ENCODE results near the gene MAPK10.
A peak's percentile ranks its signal among the peaks of the same experiment; 100 is the strongest.
"Not testable (repeated sequence)": the region's sequence is repeated elsewhere in the genome, so short reads cannot be mapped to it uniquely, and the experiment has no call there.

Gene MAPK10

DNA sequence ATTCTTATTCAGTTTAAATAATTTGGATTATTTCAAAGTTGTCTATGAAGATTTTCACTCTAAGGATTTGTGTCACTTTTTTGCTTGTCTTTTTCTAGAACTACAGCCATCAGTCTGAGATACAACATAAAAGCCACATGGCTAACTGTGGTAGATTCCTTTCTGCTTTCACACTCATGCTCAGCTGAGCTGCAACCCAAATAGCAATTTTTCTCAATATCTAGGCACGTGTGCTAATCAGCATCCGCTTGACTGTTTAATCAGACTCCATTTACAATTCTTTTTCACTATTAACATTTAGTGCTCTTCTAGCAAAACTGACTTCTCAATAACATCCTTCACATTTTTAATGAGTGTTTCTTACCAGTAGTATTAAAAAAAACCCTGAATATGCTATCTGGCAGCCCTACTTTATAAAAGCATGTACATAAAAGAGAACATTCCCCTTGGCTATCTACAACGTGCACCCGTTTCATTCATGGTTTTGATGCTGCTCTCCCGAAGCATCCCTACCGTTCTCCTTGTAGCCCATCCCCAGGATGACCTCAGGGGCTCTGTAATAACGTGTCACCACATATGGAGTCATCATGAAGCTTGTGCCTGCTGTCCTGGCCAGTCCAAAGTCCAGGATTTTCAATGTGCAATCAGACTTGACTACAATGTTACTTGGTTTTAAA lies 259.2 kb downstream of the MAPK10 start:
- no peak for DNase-seq

GRCh38 chr4:86099348-86099747 lies 260.5 kb downstream of the MAPK10 start:
- no peak for DNase-seq

GRCh38 chr4:86098691-86099090 lies 261.2 kb downstream of the MAPK10 start:
- DNase-seq: no peak

- no peak for DNase-seq
Measured at GRCh38 chr4:86096373-86096772, 263.5 kb downstream of the MAPK10 start.

- no peak for DNase-seq
Measured at GRCh38 chr4:86092684-86093083, 267.2 kb downstream of the MAPK10 start.

GRCh38 chr4:86091201-86091600 lies 268.7 kb downstream of the MAPK10 start:
- DNase-seq: no peak

DNA sequence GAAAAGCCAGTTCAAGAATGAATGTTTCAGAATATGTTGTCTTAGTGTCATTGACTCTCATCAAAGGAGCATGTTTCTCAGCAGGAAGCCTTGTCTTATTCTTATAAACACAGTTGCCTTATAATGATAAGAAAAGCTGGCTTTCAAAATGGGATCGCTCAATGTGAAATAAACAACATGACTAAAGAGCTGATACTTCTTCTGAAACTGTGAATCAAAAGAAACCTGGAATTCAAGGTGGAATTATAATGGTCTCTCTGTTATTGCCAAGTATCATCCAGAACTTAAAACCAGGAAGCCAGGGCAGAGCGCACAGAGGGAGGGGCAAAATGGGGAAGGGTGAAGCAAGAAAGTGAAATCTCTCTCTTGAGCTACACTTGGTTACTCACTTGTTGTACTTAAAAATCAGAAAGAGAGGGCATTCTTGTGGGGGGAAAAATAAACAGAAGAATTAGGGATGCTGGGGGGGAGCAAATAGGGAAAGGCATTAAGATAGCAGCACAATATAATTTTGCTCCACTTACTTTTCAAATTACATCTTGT lies 270.0 kb downstream of the MAPK10 start:
- DNase-seq: no peak

DNA sequence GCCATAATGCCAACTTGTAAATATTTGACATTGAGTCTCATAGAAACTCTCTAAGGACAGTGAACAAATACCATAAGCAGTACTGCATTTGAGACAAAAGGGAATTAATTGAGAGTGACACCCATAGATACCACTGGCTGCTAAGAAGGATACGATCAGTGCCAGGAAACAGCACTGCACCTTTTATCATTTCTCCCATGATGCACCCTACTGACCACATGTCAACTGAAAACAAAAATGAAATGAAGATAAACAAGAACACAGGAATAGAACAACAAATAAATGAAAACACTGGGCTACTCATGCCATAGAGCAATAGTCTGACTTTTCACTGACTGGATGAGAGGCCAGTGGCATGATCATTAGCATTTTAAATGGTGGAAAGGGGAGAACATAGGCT lies 270.8 kb downstream of the MAPK10 start:
- DNase-seq: no peak

DNA sequence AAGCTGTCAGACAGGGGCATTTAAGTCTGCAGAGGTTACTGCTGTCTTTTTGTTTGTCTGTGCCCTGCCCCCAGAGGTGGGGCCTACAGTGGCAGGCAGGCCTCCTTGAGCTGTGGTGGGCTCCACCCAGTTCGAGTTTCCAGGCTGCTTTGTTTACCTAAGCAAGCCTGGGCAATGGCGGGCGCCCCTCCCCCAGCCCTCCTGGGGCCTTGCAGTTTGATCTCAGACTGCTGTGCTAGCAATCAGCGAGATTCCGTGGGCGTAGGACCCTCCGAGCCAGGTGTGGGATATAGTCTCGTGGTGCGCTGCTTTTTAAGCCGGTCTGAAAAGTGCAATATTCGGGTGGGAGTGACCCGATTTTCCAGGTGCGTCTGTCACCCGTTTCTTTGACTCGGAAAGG lies 284.1 kb downstream of the MAPK10 start:
- not testable (repeated sequence) for DNase-seq

GRCh38 chr4:86060341-86060740 lies 299.5 kb downstream of the MAPK10 start:
- DNase-seq: no peak

- DNase-seq: no peak
Measured at GRCh38 chr4:86058621-86059020, 301.2 kb downstream of the MAPK10 start.

DNA sequence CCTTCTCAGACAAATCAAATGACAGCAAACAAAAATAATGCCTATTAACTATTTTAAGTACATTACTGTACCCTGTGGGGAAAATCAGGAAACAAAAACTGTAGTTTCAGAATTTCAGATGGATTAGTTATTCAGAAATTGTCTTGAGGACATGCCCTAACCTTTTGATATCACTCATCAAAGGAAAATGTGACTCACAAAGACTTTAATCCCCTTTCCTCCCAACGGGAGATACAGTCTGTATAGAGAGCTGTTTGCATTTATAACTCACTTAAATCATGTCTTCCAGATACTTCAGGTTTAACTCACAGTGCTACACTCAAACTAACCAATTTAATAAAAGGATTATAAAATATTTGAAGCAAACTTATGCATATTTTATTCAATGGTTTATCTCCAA lies 304.0 kb downstream of the MAPK10 start:
- no peak for DNase-seq

DNA sequence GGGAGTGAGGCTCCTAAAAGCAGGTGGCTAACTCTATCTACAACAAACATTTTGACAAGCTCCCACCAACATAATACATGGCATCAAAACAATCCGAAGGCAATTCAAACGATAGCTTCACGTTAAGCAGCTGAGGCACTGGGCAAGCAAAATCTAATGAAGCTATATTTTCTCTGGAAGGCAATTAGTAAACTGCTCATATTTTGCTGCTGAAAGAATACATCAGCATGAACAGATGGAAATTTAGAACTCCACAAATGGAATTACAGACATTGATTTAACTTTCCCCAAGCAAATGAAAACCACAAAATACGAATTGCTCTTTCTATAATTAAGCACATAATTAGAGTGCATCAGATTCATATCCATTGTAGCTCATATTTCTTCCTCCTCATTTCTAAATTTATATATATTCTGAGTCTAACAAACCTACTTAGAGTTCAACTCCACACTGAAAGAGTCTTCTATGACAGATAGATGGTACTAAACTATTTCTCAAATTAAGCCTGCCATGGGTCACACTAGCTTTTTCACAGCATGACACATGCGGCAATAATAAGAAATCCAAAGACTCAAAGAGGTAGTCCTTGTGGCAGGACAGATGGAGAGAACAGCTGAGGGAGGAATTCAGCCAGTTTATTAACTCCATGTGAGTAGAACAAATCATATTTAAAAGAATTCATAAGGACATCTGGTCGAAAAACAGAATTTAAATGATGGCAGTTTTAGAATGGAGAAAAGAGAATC lies 305.4 kb downstream of the MAPK10 start:
- no peak for DNase-seq

DNA sequence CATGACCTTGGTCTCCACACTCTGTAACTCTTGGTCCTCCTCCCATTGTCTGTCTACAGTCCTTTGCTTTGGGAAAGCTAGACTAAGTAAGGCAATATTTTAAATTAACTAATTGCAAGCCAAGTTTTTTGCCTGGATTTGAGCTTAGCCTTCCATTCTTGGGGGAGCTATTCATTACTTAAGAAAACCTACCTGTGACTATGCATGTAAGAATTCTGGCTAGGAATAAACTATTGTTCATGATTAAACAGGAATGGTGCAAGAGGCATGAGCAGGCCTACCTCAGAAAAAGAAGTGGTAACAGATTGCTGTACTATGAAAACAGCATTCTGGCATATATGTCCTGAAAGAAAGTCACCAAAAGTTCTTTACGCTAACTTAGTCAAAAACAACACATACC lies 309.4 kb downstream of the MAPK10 start:
- DNase-seq: no peak

DNA sequence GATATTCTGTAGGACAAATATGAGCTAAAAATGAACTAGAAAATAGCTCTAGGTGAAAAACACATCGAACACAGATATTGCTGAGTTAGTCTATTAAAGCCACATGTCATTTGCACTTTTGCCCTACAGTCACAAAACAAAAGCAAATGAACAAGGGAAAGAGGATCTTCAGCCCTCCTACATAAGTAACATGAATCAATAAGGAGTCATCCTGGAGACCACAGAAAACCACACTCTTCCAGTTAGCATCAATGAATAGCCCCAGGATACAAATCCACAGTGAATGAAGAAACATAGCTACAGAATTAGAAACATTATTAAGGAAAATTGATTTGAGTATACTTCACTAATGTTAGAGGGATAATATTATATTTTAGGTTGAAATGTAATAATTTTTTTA lies 311.4 kb downstream of the MAPK10 start:
- no peak for DNase-seq

GRCh38 chr4:86044593-86044985 lies 315.3 kb downstream of the MAPK10 start:
- peak; percentile 18 for DNase-seq

DNA sequence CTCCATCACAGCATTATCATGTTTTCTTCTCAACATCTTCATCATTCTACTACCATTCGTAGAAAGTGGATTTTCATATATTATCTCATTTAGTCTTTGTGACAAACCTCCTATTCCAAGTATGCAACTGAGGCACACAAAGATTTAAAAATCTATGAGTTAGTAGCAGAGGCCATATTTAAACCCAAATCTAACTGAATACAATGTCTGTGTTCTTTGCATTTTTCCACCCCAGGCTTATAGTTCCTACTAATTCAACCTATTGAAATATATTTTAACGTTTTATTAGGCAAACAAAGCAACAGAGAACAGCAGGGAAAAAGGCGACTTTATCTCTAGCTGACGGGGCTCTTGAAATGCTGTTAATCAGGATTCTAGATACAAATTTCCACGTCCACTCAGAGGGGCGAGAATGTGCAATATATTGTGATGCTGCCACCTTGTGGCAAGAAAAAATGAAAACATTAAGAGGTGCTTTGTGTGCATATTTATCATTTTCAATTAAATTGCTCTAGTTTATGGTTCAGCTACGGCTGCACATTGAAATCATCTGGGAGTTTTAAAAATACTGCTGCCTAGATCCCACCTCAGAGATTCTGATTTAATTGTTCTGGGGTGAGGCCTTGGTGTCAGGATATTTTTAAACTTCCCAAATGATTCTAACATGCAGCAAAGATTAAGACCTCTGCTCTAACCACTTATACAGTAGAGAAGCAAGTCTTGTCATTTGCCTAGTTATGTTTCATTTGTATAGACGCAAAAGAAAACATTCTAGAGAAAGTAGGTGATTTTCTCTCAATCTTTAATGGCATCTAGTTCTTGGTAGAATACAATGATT lies 315.9 kb downstream of the MAPK10 start:
- no peak for DNase-seq

DNA sequence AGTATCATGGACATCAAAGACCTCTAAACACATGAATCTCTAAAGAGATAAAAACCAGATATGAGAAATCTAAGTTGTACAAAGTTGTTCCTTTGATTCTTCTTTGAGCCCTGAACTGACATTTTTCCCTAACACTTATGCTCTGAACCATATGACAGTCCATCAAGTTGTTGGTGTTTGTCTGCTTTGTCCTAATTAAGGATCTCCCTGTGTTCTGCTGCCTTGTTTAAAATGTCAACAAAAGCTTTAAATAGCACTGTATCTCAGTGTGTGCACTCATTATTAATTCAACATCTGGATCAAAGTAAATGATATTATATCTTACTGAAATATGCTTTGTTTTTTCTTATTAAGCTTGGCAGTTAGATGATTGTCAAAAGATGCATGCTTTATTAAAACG lies 321.8 kb downstream of the MAPK10 start:
- DNase-seq: no peak

DNA sequence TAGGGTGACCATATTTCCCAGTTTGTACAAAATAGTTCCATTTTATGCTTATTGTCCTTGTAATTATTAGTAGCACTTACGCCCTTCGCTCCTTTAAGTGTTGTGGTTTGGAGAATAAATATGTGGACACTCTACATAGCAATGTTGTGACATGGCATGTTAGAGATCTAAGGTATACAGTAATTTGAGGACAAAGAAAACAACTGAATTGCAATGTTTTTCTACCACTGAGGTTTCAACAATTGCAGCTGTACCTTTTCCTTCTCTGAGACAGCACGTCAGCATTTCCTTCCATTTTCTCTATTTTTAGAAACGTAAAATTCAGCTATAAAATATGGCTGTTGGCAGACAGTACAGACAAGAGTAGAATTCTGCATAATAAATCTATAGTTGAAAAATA lies 323.1 kb downstream of the MAPK10 start:
- DNase-seq: no peak

DNA sequence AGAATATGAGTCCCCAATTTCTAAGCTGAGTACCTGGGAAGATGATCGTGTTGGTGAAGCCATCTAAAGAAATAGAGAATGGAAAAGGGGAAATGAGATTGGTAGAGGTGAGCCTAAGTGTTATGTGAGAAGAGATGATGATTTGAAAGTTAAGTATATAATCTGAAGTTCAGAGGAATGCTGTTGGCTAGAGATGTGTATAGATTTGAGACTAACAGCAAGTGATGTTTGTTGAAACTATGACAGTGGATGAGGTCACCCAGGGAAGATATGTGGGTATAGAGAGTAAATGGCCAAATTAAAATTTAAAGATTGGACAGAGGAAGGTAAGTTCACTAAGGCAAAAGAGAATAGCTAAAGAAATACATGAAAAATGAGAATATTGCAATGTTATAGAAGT lies 324.2 kb downstream of the MAPK10 start:
- DNase-seq: no peak

- no peak for DNase-seq
Measured at GRCh38 chr4:86034616-86035015, 325.2 kb downstream of the MAPK10 start.

DNA sequence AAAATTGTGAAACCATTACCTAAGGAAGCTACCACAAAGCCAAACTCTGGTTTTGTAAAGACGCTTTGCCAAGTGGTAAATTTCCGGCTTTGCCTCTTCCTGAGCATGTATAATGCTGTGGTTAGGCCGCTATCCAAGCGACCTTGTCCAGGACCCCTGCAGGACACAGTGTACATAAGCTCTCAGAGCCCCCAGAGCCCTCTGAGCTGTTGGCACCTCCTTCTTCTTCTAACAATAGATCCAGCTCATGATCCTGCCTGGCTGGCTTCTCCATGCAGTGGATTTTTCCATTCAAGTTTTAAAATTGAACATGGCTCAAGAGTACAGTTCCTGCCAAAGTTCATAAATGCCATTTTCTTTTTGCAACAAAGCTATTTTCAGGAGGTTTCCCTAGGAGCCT lies 326.7 kb downstream of the MAPK10 start:
- DNase-seq: no peak

- DNase-seq: no peak
Measured at GRCh38 chr4:86032476-86033022, 327.3 kb downstream of the MAPK10 start.
